ENCODE data around the gene ZNF594.
"Not testable (repeated sequence)": the region's sequence is repeated elsewhere in the genome, so short reads cannot be mapped to it uniquely, and the experiment has no call there.

Gene ZNF594

GRCh38 chr17:5191541-5192417 is at the start of gene ZNF594:
ZNF594 (minus strand) TSS chr17:5191868; CDS start chr17:5184256, 7,612 bp downstream.
- DNase-seq = peak; percentile 97

- not testable (repeated sequence) for DNase-seq
These were observed 48.1 kb upstream of the ZNF594 start for GRCh38 chr17:5239769-5240168.

- no peak for DNase-seq
These were observed 46.7 kb upstream of the ZNF594 start for GRCh38 chr17:5238333-5238732.

- peak; percentile 28 for DNase-seq
These were observed 45.9 kb upstream of the ZNF594 start for GRCh38 chr17:5237541-5238016.

GRCh38 chr17:5236938-5237540 is 45.4 kb upstream of the ZNF594 start:
- DNase-seq = no peak

GRCh38 chr17:5234645-5235576 is 43.2 kb upstream of the ZNF594 start, which contains the start of gene SCIMP:
SCIMP (minus strand) TSS chr17:5234860; CDS start chr17:5234755, 105 bp downstream.
- DNase-seq = no peak

- DNase-seq = not testable (repeated sequence)
These were observed 41.8 kb upstream of the ZNF594 start for GRCh38 chr17:5233492-5233891.

- no peak for DNase-seq
These were observed 35.5 kb upstream of the ZNF594 start for GRCh38 chr17:5226940-5227878.

- DNase-seq = no peak
These were observed 34.2 kb upstream of the ZNF594 start for GRCh38 chr17:5225668-5226457.

GRCh38 chr17:5221912-5222311 is 30.2 kb upstream of the ZNF594 start:
- DNase-seq = not testable (repeated sequence)

- DNase-seq = no peak
These were observed 28.4 kb upstream of the ZNF594 start for GRCh38 chr17:5220074-5220473.

- DNase-seq = no peak
These were observed 27.9 kb upstream of the ZNF594 start for GRCh38 chr17:5219536-5219935.

- DNase-seq = not testable (repeated sequence)
These were observed 25.9 kb upstream of the ZNF594 start for GRCh38 chr17:5217562-5217961.

- DNase-seq = no peak
These were observed 19.8 kb upstream of the ZNF594 start for GRCh38 chr17:5211458-5211857.

- no peak for DNase-seq
These were observed 19.1 kb upstream of the ZNF594 start for GRCh38 chr17:5210614-5211252.

- DNase-seq = no peak
These were observed 18.4 kb upstream of the ZNF594 start for GRCh38 chr17:5210091-5210490.

- no peak for DNase-seq
These were observed 17.7 kb upstream of the ZNF594 start for GRCh38 chr17:5209396-5209795.

- no peak for DNase-seq
These were observed 12.2 kb upstream of the ZNF594 start for GRCh38 chr17:5203908-5204294.

GRCh38 chr17:5203178-5203907 is 11.7 kb upstream of the ZNF594 start:
- DNase-seq = no peak

- DNase-seq = no peak
These were observed 9.3 kb upstream of the ZNF594 start for GRCh38 chr17:5201011-5201410.
